ENCODE data around the gene PTX4.

DNA sequence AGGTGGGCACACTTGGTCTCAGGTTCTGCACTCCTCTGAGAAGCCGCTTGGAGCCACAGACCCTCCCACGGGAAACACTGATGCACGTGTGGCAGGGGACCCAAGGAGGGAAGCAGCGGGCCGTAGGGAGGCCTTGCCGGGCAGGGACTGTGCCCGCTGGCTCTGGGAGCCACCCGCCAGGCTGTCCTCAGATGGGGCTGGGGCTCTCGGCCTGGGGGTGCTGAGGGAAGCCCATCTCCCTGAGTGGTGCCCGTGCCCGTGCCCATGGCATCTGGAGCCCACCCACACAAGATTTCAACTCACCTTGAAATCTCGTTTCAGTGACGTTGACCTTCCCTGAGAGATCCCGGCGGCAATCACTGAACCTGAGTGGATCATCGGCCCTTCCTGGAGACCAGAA, 31.8 kb downstream of the PTX4 start:
- TF ChIP-seq, protein P1, sequence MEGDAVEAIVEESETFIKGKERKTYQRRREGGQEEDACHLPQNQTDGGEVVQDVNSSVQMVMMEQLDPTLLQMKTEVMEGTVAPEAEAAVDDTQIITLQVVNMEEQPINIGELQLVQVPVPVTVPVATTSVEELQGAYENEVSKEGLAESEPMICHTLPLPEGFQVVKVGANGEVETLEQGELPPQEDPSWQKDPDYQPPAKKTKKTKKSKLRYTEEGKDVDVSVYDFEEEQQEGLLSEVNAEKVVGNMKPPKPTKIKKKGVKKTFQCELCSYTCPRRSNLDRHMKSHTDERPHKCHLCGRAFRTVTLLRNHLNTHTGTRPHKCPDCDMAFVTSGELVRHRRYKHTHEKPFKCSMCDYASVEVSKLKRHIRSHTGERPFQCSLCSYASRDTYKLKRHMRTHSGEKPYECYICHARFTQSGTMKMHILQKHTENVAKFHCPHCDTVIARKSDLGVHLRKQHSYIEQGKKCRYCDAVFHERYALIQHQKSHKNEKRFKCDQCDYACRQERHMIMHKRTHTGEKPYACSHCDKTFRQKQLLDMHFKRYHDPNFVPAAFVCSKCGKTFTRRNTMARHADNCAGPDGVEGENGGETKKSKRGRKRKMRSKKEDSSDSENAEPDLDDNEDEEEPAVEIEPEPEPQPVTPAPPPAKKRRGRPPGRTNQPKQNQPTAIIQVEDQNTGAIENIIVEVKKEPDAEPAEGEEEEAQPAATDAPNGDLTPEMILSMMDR (IDR thresholded peaks at IDR 0.05): no peak
- no peak for TF ChIP-seq POLR2A (IDR thresholded peaks at IDR 0.05)

Data from right lobe of liver (tissue), 4 donors.